Fibroblast of skin of right quadriceps (primary cell): ENCODE results near the gene ATAD3B.

Experiments used
- DNase-seq: peaks from one replicate; pipeline ENCODE4 v3.0.0-alpha.2; 2013

Gene ATAD3B

DNA sequence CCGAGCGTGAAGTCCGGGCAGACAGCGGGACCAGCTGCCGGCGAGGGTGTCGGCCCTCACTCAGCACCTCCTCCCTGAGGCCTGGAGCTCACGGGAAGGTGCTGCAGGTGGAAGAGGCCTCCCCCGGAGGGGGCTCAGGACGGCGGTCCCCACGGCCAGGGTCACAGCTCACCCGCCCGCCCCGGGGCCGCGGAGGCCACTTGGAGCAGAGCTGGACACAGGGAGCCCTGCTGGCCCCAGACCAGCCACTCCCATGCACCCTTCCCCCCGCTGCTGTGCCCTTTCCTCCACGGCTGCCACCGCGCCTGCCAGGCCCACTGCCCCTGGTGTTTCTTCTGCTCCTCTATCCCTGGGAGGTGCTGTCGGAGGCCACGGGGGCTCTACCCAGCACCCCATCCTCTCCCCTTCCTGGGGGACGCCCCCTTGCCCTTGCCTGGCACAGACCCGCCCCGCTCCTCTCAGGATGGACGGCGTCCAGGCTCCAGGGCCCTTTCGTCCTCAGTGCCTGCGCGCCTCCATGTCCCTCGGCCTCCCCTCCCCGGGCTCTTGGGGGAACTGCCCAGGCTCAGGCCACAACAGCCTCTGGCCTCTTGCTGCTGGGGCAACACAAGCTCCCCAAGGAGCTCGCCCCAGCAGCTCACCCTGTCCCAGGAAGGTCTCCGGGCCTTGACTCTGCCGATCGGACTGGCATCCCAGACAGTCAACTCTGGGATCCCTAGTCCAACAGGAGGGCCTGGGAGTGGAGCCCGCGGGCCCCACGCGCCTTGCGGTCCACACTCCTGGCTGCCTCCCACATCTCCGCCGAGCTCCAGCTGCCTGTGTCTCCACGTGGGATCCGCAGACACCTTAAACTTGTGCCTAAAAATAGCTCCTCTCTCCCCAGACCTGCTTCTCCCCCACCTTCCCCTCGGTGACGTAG, 64.7 kb downstream of the ATAD3B start:
- no peak for DNase-seq

- DNase-seq = no peak
Measured at GRCh38 chr1:1536938-1537546, 65.5 kb downstream of the ATAD3B start.

DNA sequence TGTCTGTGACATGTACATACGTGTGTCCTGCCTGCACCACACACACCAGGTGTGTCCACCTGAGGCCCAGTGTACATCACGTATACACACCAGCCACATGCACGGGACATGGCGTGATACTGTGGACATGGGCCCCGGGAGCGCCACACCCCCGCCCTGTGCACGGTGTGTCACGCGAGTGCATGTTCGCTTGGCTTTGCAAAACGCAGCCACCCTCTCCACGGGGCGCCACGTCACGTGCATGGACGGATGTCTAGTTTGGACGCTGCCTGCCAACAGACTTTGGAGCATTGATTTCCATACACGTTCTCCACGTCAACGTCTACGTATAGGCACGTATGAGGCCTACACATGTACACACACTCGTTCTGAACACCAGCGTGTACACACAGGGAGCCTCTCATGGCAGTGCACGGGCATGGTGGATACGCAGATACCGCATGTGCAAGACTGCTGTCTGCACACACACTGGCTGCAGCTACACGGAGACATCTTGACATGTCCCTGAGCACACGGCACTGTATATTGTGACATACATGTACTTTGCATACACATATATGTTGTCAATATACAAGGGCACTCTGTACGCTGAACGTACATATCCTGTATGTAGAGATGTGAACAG, 66.2 kb downstream of the ATAD3B start:
- DNase-seq = no peak

GRCh38 chr1:1538334-1538733, 66.8 kb downstream of the ATAD3B start:
- DNase-seq = no peak

DNA sequence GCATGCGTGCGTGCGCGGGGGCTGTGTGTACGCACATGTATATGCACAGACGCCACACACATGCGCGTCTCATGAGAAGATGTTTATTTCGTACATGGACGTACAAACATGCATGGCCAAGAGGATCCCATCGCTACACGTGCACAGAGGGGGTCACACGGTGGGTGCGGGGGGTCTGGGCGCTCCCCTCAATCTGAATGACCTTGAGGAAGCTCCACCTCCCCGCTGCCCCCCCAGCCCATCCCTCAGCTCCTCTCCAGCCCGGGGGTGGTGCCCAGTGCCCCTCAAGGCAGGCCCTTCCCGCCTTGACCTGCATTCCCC, 67.4 kb downstream of the ATAD3B start:
- DNase-seq = no peak

DNA sequence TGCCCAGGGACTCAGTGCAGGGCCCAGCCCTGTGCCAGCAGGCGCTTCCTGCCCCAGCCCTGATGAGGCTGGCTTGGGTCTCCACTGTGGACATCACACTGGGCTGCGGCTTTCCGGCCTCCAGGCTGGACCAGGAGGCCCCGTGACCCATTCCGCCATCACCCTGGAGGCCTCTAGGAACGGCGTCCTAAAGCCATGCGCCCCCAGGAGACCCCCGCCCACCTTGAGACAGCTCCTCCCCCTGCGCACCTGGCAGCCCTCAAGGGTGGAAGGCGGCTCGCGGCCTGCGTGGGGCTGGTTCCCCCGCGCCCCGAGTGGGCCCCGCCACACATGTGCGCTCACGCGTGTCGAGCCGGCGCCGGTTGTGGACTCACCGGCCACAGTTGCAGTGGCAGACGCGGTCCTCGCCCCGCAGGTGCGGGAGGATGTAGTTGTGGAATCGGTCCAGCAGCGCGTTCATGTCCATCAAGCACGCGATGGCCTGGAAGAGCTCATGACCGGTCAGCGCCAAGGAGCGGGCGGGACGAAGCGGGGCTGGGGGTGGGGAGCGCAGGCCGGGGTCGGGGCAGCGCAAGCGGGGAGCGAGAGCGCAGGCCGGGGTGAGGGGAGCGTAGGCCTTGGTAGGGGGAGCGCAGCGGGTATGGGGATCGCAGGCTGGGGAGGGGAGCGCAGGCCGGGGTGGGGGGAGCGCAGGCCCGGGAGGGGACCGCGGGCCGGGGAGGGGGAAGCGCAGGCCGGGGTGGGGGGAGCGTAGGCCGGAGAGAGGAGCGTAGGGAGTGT, 67.9 kb downstream of the ATAD3B start:
- peak; percentile 15 for DNase-seq

DNA sequence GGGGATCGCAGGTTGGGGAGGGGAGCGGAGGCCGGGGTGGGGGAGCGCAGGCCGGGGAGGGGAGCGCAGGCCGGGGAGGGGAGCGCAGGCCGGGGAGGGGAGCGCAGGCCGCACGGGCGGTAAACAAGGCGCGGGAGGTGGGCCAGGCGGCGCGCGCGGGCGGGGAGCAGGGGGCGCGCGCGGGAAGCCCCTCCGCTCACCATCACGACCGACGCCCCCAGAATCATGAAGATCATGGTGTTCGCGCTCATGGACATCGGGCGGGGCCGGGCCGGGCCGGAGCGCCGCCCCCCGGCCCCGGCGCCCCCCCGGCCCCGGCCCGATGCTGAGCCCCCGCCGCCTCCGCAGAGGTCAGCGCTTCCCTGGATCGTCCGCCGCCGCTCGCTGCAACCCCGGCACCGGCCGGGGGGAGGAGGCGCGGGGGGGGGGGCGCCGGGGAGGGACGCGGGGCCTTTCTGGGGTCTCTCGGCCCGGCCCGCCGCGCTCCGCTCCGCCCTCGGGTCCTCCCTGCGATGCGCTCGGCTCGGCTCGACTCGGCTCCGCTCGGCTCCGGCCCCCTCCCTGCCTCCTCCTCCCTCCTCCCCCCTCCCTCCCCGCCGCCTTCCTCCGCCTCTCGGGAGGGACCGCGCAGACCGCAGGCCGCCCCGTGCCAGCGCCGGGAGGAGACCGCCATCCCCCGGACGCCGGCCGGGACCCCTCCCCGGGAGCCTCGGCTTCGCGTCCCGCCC, 68.7 kb downstream of the ATAD3B start, which contains the start of gene TMEM240:
TSS of gene TMEM240 (minus strand) at position 535 of the 728 bp plus-strand sequence. CDS start at position 257, 278 bp downstream.
- peak; percentile 82 for DNase-seq

DNA sequence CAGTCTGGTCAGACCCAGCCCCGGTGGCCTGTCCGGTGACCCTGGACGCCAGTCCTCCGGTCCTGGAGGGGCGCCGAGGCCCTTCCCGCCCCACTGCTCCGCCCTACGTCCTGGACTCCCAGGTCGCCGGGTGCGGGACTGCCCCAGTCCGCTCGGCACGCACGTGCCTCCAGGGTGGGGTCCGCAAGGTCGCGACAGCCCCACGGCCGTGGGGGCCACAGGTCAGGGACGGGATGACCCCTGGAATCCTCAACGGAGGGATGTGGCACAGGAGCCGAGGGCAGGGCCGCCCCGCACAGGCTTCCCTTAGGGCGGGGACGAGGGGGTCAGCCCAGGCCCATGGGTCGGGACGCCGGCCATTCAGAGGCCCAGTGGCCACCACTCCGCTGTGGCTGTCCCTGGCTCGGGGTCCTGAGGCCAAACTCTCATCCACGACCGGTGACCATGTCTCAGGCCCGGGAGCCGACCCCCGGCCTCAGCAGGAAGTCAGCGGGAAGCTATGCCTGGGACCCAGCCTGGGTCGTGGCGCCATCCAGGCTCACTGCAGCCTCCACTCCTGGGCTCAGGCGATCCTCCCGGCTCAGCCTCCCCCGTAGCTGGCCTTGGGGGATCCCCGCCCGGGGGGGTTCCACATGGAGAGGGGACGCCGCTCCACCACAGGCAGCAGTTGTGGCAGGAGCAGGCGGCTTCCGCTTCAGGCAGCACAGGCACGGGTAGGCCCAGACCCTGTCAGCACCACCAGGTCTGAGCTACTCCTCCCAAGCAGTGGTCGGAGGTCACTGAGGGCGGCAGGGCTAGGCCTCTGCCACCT, 69.5 kb downstream of the ATAD3B start:
- DNase-seq = no peak

DNA sequence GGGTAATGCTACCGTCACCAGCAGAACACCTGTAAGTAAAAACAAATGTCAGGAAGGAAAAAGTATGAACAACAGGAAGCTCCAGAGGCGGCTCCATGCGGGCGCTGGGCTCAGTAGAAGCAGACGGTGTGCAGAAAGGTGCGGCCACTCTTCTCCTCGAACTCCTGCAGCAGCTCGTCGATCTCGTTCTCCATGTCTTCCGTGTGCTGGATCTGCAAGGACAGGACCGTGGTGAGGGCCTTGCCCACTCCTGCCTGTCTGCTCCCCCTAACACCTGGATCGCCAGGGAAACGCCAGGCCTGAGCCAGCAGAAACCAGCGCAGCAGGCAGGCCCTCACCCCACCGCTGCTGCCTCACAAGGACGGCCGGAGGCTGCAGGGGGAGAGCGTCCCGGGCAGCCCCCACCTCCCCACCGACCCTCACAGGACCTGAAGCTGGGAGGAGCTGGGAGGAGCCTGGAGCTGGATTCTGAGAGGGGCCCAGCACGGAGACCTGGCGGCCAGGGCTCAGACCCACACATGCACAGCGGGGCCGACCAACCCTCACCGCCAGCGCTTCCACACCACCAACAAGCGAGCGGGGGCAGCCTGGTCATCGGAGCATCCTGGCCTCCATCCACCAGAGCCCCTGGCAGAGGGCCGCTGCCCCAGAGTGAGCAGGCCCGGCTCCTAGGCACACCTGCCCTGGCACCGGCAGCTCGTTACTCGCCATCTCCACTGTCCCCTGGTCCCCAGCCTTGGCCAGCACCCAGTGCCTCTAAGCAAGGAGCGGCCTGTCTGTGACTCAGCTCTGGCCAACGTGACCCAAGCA, 70.6 kb downstream of the ATAD3B start:
- DNase-seq = no peak

DNA sequence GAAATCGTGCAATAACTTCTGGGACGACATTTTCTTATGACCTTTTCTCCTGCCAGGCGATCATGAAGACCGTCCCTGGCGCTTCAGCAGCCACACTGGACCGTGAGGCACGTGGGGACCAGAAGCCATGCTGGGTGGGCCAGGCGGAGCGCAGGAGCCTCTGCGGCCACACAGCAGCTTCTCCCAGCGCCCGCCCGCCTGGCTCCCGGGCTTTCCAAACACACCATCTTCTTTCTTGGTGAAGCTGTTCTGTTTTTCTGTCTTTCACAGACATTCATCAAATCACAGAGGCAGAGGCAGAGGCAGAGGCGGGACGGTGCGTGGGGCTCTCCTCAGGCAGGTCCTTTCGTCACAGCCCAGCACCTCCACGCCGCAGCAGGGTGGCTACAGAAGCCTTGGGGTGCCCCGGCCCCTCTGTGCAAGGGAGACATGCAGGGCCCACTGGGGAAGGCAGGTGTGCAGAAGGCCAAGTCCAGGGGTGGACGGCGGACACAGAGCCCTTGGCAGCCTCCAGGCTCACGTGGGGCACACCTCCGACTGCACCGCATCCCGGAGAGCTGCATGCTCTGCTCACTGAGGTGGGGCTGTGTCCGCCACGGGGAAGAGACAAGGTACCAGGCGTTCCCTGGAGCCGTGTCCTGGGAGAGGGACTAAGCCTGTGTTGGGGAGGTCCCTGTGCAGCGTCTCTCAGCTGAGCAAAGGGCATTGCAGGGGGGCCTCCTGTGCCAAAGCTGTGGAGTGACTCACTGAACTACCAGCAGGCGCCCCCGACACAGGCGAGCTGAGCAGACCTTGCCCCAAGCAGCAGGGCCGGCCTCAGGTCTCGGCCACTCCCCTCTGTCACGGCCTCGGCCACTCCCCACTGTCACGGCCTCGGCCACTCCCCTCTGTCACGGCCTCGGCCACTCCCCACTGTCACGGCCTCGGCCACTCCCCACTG, 71.5 kb downstream of the ATAD3B start:
- no peak for DNase-seq

DNA sequence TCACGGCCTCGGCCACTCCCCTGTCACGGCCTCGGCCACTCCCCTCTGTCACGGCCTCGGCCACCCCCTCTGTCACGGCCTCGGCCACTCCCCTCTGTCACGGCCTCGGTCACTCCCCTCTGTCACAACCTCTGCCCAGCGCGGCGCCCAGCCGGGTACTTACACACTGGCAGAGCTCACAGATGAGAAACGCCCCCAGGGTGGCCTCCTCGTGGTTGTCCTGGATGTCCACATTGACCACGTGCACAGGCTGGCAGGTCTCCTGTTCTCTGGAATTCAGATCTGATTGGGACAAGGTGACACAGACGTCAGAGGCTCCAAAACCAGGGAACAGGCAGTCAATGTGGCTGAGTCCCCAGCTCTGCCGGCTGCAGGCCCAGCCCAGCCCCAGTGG, 72.1 kb downstream of the ATAD3B start:
- no peak for DNase-seq

DNA sequence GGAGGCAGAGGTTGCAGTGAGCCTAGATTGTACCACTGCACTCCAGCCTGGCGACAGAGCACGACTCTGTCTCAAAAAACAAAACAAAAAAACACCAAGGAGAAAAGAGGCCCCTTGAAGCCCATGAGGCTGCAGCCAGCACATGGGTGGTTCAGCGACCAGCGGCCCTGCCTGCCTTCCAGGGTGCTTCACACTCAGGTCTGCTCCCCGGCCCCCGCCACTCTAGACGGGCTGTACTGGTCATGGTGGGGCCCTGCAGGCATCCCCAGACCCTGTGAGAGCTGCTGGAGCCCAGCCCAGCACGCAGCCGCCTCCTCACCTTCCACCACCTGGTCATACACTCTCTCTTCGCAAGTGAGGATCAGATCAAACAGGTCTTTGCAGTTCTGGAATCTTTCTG, 73.0 kb downstream of the ATAD3B start:
- DNase-seq = no peak
